Prostate gland (tissue), 2 donors: ENCODE measurements around the gene RCVRN. TPM values are rescaled to one million over a fixed set of nuclear protein-coding genes. Genes with fewer than 3 reads are reported as not detected.

ENCODE experiments used
- DNase-seq: peaks from one replicate; pipeline ENCODE4 v3.0.0-alpha.2; 2019; ENCODE audit warnings: low spot score
- H3K27ac ChIP-seq, 2 donors: fragments of 200-600 bp; sonication (generic); 2 replicates each; pipeline ENCODE4 v1.5.1; 2017 to 2019
- H3K27me3 ChIP-seq: fragments of 200-600 bp; sonication (generic); replicated peaks from 2 replicates; pipeline ENCODE4 v1.5.1; 2019; ENCODE audit not compliant: insufficient read depth
- H3K36me3 ChIP-seq, 2 donors: fragments of 200-600 bp; sonication (generic); 1 replicate in 1 of 2; 2 replicates in 1 of 2; pipeline versions ENCODE4 v1.5.1 to v1.8.1; 2017 to 2019
- H3K4me1 ChIP-seq: fragments of 200-600 bp; sonication (generic); replicated peaks from 2 replicates; pipeline ENCODE4 v1.5.1; 2019
- H3K4me3 ChIP-seq, 2 donors: fragments of 200-600 bp; sonication (generic); 2 replicates each; pipeline ENCODE4 v1.5.1; 2017 to 2019
- H3K9me3 ChIP-seq: fragments of 200-600 bp; sonication (generic); 2 replicates; pipeline ENCODE4 v1.5.1; 2017
- CTCF ChIP-seq, 4 experiments: fragments of 200-600 bp in 2 of 4; fragments of 450-650 bp in 2 of 4; sonication (generic) in 2 of 4; IDR thresholded peaks; 1 replicate in 3 of 4; 2 replicates in 1 of 4; pipeline ENCODE4 v1.5.1; 2016 to 2019; ENCODE audit warnings: antibody characterized with exemption in 4 of 4, mild to moderate bottlenecking in 2 of 4, moderate library complexity in 2 of 4
- POLR2A ChIP-seq: fragments of 450-650 bp; IDR thresholded peaks from one replicate; pipeline ENCODE4 v1.6.1; 2016; ENCODE audit warnings: antibody characterized with exemption, mild to moderate bottlenecking
- POLR2AphosphoS5 ChIP-seq: sonication (generic); formaldehyde crosslinking; IDR thresholded peaks from one replicate; pipeline ENCODE4 v1.6.1; 2017; ENCODE audit warnings: antibody characterized with exemption
- WGBS: methylation state at CpG from one replicate; pipeline ENCODE4 v1.1.5; 2018; 5-methylcytosine and 5-hydroxymethylcytosine counted together
- intact Hi-C: fragments of 100-400 bp; cut with DNase I; formaldehyde crosslinking; loops from one replicate; pipeline ENCODE4 v1.14.2; 2022
- total RNA-seq, 2 donors: library from RNA; depleted of rRNA; stranded (reverse); fragments of >200 nt; gene quantifications; one replicate each; pipeline ENCODE4 v1.1.0, GENCODE V29; 2016

Gene RCVRN
- total RNA-seq, 2 donors from 2014 or later, result 0.23 TPM; not detected in 1

- WGBS, result 85% methylated on average over 9 of the region's 9 CpGs
- Histone ChIP-seq H3K36me3 (no peaks in the 10 kb centered on the region), H3K4me3 (no peak overlapping the region), H3K9me3 (no peaks in the 10 kb centered on the region), H3K4me1 (no peaks in the 10 kb centered on the region), H3K27me3 (no peaks in the 10 kb centered on the region), H3K27ac (no peak overlapping the region)
- intact Hi-C loops, result no loop called here
- TF ChIP-seq POLR2A (no peak), POLR2AphosphoS5 (no peak), CTCF (IDR thresholded peaks at IDR 0.05) (no peak)
- DNase-seq, result no peak
Measured at GRCh38 chr17:9943343-9943742, 38.3 kb upstream of the RCVRN start.

GRCh38 chr17:9942885-9943284 is 37.8 kb upstream of the RCVRN start:
- intact Hi-C loops, result no loop called here

GRCh38 chr17:9941305-9941704 is 36.2 kb upstream of the RCVRN start:
- TF ChIP-seq CTCF (IDR thresholded peaks at IDR 0.05), result no peak
- TF ChIP-seq POLR2AphosphoS5, result no peak
- no peak for TF ChIP-seq POLR2A
- H3K4me3 ChIP-seq, result no peak overlapping the region
- no peaks in the 10 kb centered on the region for H3K36me3 ChIP-seq
- H3K27me3 ChIP-seq, result no peaks in the 10 kb centered on the region
- DNase-seq, result no peak
- no peak overlapping the region for H3K27ac ChIP-seq
- intact Hi-C loops, result no loop called here
- no peaks in the 10 kb centered on the region for H3K9me3 ChIP-seq
- WGBS, result 55% methylated on average over 13 of the region's 13 CpGs
- H3K4me1 ChIP-seq, result no peaks in the 10 kb centered on the region

More at GRCh38 chr17:9942885-9943284, 37.8 kb upstream of the RCVRN start:
- H3K27ac ChIP-seq, result no peak overlapping the region
- no peaks in the 10 kb centered on the region for H3K27me3 ChIP-seq
- no peak for DNase-seq
- H3K4me3 ChIP-seq, result no peak overlapping the region
- no peaks in the 10 kb centered on the region for H3K9me3 ChIP-seq
- WGBS, result 82% methylated on average over 13 of the region's 13 CpGs
- no peak for TF ChIP-seq CTCF (IDR thresholded peaks at IDR 0.05)
- H3K4me1 ChIP-seq, result no peaks in the 10 kb centered on the region
- H3K36me3 ChIP-seq, result no peaks in the 10 kb centered on the region

GRCh38 chr17:9940841-9941240 is 35.8 kb upstream of the RCVRN start:
- no peaks in the 10 kb centered on the region for H3K36me3 ChIP-seq
- no peaks in the 10 kb centered on the region for H3K4me1 ChIP-seq
- no peak overlapping the region for H3K27ac ChIP-seq
- WGBS, result 69% methylated on average over 9 of the region's 9 CpGs
- intact Hi-C loops, result no loop called here
- no peaks in the 10 kb centered on the region for H3K27me3 ChIP-seq
- no peak for DNase-seq
- TF ChIP-seq POLR2A, result no peak
- no peak for TF ChIP-seq CTCF (IDR thresholded peaks at IDR 0.05)
- H3K4me3 ChIP-seq, result no peak overlapping the region
- H3K9me3 ChIP-seq, result no peaks in the 10 kb centered on the region

- H3K36me3 ChIP-seq, result no peaks in the 10 kb centered on the region
- WGBS, result 88% methylated on average over 1 of the region's 1 CpG
- H3K4me3 ChIP-seq, result no peak overlapping the region
- no peaks in the 10 kb centered on the region for H3K4me1 ChIP-seq
- no peaks in the 10 kb centered on the region for H3K9me3 ChIP-seq
- intact Hi-C loops, result no loop called here
- TF ChIP-seq POLR2A, result no peak
- no peak for TF ChIP-seq POLR2AphosphoS5
- TF ChIP-seq CTCF (IDR thresholded peaks at IDR 0.05), result no peak
- H3K27me3 ChIP-seq, result no peaks in the 10 kb centered on the region
- no peak overlapping the region for H3K27ac ChIP-seq
- DNase-seq, result no peak
Measured at GRCh38 chr17:9938764-9939163, 33.7 kb upstream of the RCVRN start.
